IMR-90 (cell line): Measurements from ENCODE around the gene STRN4.

Experiments used
- BHLHE40 ChIP-seq: fragments of 150-350 bp; IDR thresholded peaks from 2 replicates; pipeline ENCODE4 v1.6.1; 2016; ENCODE audit warnings: mild to moderate bottlenecking, low read depth, low read length
- CEBPB ChIP-seq: IDR thresholded peaks from 2 replicates; pipeline ENCODE4 v1.6.1; 2012; ENCODE audit warnings: low read depth, low read length, improper control_type of control experiment
- FOS ChIP-seq: fragments of 150-350 bp; IDR thresholded peaks from 2 replicates; pipeline ENCODE4 v1.6.1; 2016; ENCODE audit warnings: low read depth, low read length
- MAFK ChIP-seq: IDR thresholded peaks from 2 replicates; pipeline ENCODE4 v1.6.1; 2012; ENCODE audit warnings: low read depth, low read length, improper control_type of control experiment
- MXI1 ChIP-seq: IDR thresholded peaks from 2 replicates; pipeline ENCODE4 v1.6.1; 2012; ENCODE audit warnings: low read depth, mild to moderate bottlenecking, low read length, moderate library complexity, borderline replicate concordance
- NFE2L2 ChIP-seq: fragments of 150-350 bp; IDR thresholded peaks from 2 replicates; pipeline ENCODE4 v1.6.1; 2016; ENCODE audit warnings: low read depth, mild to moderate bottlenecking, low read length
- POLR2A ChIP-seq: IDR thresholded peaks from 2 replicates; pipeline ENCODE4 v1.6.1; 2012; ENCODE audit warnings: mild to moderate bottlenecking, low read depth, low read length
- RAD21 ChIP-seq: IDR thresholded peaks from 2 replicates; pipeline ENCODE4 v1.6.1; 2012; ENCODE audit warnings: low read length, improper control_type of control experiment
- RCOR1 ChIP-seq: IDR thresholded peaks from 2 replicates; pipeline ENCODE4 v1.6.1; 2012; ENCODE audit warnings: mild to moderate bottlenecking, low read length, improper control_type of control experiment; ENCODE audit not compliant: insufficient replicate concordance
- RFX5 ChIP-seq: IDR thresholded peaks from 2 replicates; pipeline ENCODE4 v1.8.0; 2012; ENCODE audit warnings: low read depth, mild to moderate bottlenecking, low read length, moderate library complexity
- SMC3 ChIP-seq: fragments of 150-350 bp; IDR thresholded peaks from 2 replicates; pipeline ENCODE4 v1.6.1; 2016; ENCODE audit warnings: low read depth, mild to moderate bottlenecking, antibody characterized with exemption, low read length, moderate library complexity
- TF ChIP-seq, protein P1 (sequence below): fragments of 150-350 bp; IDR thresholded peaks from 2 replicates; pipeline ENCODE4 v1.6.1; 2017; ENCODE audit warnings: mild to moderate bottlenecking, antibody characterized with exemption, low read length, low read depth
- TF ChIP-seq, protein P2 (sequence below): conservative IDR thresholded peaks from 2 replicates; pipeline ENCODE4 v1.5.1; 2012; ENCODE audit warnings: mild to moderate bottlenecking, low read depth, low read length, improper control_type of control experiment
- TF ChIP-seq, protein P3 (sequence below): fragments of 150-350 bp; IDR thresholded peaks from 2 replicates; pipeline ENCODE4 v1.6.1; 2016; ENCODE audit warnings: low read depth, mild to moderate bottlenecking, low read length, moderate library complexity, borderline replicate concordance

DNA sequence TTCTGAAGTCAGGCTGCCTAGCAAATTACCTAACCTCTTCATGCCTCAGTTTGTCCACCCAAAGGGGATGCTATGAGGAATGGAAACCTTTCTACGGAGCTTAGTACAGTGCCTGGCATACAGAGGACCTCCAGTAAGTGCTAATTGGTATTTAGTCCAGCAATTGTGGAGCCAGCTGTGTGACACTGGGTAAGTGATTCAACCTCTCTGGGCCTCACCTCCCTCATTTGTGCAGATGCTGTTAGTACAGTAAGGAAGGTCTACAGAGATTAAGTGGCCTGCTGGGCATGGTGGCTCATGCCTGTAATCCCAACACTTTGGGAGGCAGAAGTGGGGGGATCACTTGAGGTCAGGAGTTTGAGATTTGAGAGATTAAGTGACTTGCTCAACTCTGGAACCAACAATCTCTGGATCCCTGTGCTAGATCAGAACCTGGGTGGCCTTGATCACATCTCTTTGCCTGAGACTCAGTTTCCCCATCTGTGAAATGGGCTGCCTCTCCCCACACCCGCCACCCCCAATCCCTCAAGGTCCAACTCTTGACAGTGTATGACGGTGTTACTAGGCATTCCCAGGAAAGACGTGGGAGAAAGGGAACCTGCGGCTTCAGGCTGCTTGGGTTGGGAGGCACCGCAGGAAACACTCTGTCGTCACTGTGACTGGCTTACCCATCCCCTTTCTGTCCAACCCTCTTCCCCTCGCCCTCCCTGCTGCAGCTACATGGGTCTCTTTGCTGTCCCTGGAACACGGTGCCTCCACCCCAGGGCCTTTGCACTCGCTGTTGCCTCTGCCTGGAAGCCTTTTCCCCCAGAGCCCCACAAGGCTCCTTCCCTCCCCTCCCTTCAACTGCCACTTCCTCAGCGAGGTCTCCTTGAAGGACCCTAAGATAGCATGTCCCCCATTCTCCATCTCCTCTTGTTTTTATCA is 47.6 kb downstream of the STRN4 start:
- no peak for TF ChIP-seq RFX5
- no peak for TF ChIP-seq POLR2A
- TF ChIP-seq, protein P1, sequence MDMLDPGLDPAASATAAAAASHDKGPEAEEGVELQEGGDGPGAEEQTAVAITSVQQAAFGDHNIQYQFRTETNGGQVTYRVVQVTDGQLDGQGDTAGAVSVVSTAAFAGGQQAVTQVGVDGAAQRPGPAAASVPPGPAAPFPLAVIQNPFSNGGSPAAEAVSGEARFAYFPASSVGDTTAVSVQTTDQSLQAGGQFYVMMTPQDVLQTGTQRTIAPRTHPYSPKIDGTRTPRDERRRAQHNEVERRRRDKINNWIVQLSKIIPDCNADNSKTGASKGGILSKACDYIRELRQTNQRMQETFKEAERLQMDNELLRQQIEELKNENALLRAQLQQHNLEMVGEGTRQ = no peak
- TF ChIP-seq, protein P2, sequence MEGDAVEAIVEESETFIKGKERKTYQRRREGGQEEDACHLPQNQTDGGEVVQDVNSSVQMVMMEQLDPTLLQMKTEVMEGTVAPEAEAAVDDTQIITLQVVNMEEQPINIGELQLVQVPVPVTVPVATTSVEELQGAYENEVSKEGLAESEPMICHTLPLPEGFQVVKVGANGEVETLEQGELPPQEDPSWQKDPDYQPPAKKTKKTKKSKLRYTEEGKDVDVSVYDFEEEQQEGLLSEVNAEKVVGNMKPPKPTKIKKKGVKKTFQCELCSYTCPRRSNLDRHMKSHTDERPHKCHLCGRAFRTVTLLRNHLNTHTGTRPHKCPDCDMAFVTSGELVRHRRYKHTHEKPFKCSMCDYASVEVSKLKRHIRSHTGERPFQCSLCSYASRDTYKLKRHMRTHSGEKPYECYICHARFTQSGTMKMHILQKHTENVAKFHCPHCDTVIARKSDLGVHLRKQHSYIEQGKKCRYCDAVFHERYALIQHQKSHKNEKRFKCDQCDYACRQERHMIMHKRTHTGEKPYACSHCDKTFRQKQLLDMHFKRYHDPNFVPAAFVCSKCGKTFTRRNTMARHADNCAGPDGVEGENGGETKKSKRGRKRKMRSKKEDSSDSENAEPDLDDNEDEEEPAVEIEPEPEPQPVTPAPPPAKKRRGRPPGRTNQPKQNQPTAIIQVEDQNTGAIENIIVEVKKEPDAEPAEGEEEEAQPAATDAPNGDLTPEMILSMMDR = no peak
- no peak for TF ChIP-seq SMC3
- no peak for TF ChIP-seq RAD21
- no peak for TF ChIP-seq MXI1
- no peak for TF ChIP-seq RCOR1
- TF ChIP-seq BHLHE40 = no peak
- no peak for TF ChIP-seq FOS
- no peak for TF ChIP-seq MAFK
- TF ChIP-seq CEBPB = no peak
- TF ChIP-seq NFE2L2 = no peak
- TF ChIP-seq, protein P3, sequence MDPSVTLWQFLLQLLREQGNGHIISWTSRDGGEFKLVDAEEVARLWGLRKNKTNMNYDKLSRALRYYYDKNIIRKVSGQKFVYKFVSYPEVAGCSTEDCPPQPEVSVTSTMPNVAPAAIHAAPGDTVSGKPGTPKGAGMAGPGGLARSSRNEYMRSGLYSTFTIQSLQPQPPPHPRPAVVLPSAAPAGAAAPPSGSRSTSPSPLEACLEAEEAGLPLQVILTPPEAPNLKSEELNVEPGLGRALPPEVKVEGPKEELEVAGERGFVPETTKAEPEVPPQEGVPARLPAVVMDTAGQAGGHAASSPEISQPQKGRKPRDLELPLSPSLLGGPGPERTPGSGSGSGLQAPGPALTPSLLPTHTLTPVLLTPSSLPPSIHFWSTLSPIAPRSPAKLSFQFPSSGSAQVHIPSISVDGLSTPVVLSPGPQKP = no peak
